Measurements from ENCODE around the gene TMEM269.

The TMEM269 gene

GRCh38 chr1:42737986-42738677 lies 46.7 kb upstream of the TMEM269 start:
- TF ChIP-seq EZH2phosphoT487 (conservative IDR thresholded peaks at IDR 0.05; ENCODE audit: low read length), result no peak
- TF ChIP-seq, protein P1, sequence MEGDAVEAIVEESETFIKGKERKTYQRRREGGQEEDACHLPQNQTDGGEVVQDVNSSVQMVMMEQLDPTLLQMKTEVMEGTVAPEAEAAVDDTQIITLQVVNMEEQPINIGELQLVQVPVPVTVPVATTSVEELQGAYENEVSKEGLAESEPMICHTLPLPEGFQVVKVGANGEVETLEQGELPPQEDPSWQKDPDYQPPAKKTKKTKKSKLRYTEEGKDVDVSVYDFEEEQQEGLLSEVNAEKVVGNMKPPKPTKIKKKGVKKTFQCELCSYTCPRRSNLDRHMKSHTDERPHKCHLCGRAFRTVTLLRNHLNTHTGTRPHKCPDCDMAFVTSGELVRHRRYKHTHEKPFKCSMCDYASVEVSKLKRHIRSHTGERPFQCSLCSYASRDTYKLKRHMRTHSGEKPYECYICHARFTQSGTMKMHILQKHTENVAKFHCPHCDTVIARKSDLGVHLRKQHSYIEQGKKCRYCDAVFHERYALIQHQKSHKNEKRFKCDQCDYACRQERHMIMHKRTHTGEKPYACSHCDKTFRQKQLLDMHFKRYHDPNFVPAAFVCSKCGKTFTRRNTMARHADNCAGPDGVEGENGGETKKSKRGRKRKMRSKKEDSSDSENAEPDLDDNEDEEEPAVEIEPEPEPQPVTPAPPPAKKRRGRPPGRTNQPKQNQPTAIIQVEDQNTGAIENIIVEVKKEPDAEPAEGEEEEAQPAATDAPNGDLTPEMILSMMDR (IDR thresholded peaks at IDR 0.05; ENCODE audit: insufficient read depth, low read length, poor library complexity, severe bottlenecking), result no peak
- no peak overlapping the region for H3K27ac ChIP-seq (ENCODE audit: low read depth, low read length)
- H3K4me2 ChIP-seq (ENCODE audit: low read depth, low read length, poor library complexity, severe bottlenecking), result no peak overlapping the region
- no peaks in the 10 kb centered on the region for H3K79me2 ChIP-seq (ENCODE audit: insufficient read depth, low read length)
- H3K27me3 ChIP-seq (ENCODE audit: low read length), result no peaks in the 10 kb centered on the region
- H3K9me3 ChIP-seq (ENCODE audit: insufficient read depth, low read length), result no peaks in the 10 kb centered on the region
- H2AFZ ChIP-seq (ENCODE audit: low read depth, low read length, severe bottlenecking), result no peak overlapping the region
- H3F3A ChIP-seq (ENCODE audit: insufficient read depth), result no peaks in the 10 kb centered on the region
- no peak overlapping the region for H3K4me3 ChIP-seq (ENCODE audit: insufficient read depth, low read length, poor library complexity, severe bottlenecking)
- no peaks in the 10 kb centered on the region for H3K9me2 ChIP-seq (replicated peaks; ENCODE audit: insufficient read depth, low read length)
- no peaks in the 10 kb centered on the region for H4K20me1 ChIP-seq (ENCODE audit: low read depth, low read length)
- no peaks in the 10 kb centered on the region for H3K36me3 ChIP-seq (ENCODE audit: low read length)
- no peak overlapping the region for H3K9ac ChIP-seq (ENCODE audit: low read length)

- no peak overlapping the region for H3K27ac ChIP-seq (ENCODE audit: low read depth, low read length)
Measured at GRCh38 chr1:42738678-42739226, 46.0 kb upstream of the TMEM269 start.

GRCh38 chr1:42739753-42740700 lies 44.8 kb upstream of the TMEM269 start, which contains the start of gene CLDN19:
TSS of gene CLDN19 (minus strand) at chr1:42740236. CDS start at chr1:42740063, 173 bp downstream.
- Histone ChIP-seq H4K20me1 (ENCODE audit: low read depth, low read length) (no peaks in the 10 kb centered on the region), H3K27ac (ENCODE audit: low read depth, low read length) (no peak within 1 kb of the TSS), H2AFZ (ENCODE audit: low read depth, low read length, severe bottlenecking) (no peak within 1 kb of the TSS), H3K9ac (ENCODE audit: low read length) (no peak within 1 kb of the TSS), H3F3A (ENCODE audit: insufficient read depth) (no peaks in the 10 kb centered on the region), H3K4me3 (ENCODE audit: insufficient read depth, low read length, poor library complexity, severe bottlenecking) (no peak within 1 kb of the TSS), H3K79me2 (ENCODE audit: insufficient read depth, low read length) (no peaks in the 10 kb centered on the region), H3K4me2 (ENCODE audit: low read depth, low read length, poor library complexity, severe bottlenecking) (no peak within 1 kb of the TSS), H3K9me2 (replicated peaks; ENCODE audit: insufficient read depth, low read length) (no peaks in the 10 kb centered on the region), H3K36me3 (ENCODE audit: low read length) (no peaks in the 10 kb centered on the region), H3K27me3 (ENCODE audit: low read length) (no peaks in the 10 kb centered on the region), H3K9me3 (ENCODE audit: insufficient read depth, low read length) (no peaks in the 10 kb centered on the region)
- TF ChIP-seq, protein P1 (IDR thresholded peaks at IDR 0.05; ENCODE audit: insufficient read depth, low read length, poor library complexity, severe bottlenecking), result no peak
- no peak for TF ChIP-seq EZH2phosphoT487 (conservative IDR thresholded peaks at IDR 0.05; ENCODE audit: low read length)

More at GRCh38 chr1:42738678-42739226, 46.0 kb upstream of the TMEM269 start:
- Histone ChIP-seq H3F3A (ENCODE audit: insufficient read depth) (no peaks in the 10 kb centered on the region), H3K9me2 (replicated peaks; ENCODE audit: insufficient read depth, low read length) (no peaks in the 10 kb centered on the region), H3K4me2 (ENCODE audit: low read depth, low read length, poor library complexity, severe bottlenecking) (no peak overlapping the region), H3K9me3 (ENCODE audit: insufficient read depth, low read length) (no peaks in the 10 kb centered on the region), H4K20me1 (ENCODE audit: low read depth, low read length) (no peaks in the 10 kb centered on the region), H3K79me2 (ENCODE audit: insufficient read depth, low read length) (no peaks in the 10 kb centered on the region), H3K36me3 (ENCODE audit: low read length) (no peaks in the 10 kb centered on the region), H3K27me3 (ENCODE audit: low read length) (no peaks in the 10 kb centered on the region), H3K4me3 (ENCODE audit: insufficient read depth, low read length, poor library complexity, severe bottlenecking) (no peak overlapping the region), H3K9ac (ENCODE audit: low read length) (no peak overlapping the region), H2AFZ (ENCODE audit: low read depth, low read length, severe bottlenecking) (no peak overlapping the region)
- TF ChIP-seq EZH2phosphoT487 (conservative IDR thresholded peaks at IDR 0.05; ENCODE audit: low read length), result no peak
- TF ChIP-seq, protein P1 (IDR thresholded peaks at IDR 0.05; ENCODE audit: insufficient read depth, low read length, poor library complexity, severe bottlenecking), result no peak
